ENCODE measurements around the gene FAM135A. TPM values are rescaled to one million over a fixed set of nuclear protein-coding genes. Genes with fewer than 3 reads are reported as not detected.
A peak's percentile ranks its signal among the peaks of the same experiment; 100 is the strongest.

The FAM135A gene
- total and polyA plus RNA-seq, 4 experiments from 2014 or later, result 1.4 to 14.5 (median 7.1) TPM

DNA sequence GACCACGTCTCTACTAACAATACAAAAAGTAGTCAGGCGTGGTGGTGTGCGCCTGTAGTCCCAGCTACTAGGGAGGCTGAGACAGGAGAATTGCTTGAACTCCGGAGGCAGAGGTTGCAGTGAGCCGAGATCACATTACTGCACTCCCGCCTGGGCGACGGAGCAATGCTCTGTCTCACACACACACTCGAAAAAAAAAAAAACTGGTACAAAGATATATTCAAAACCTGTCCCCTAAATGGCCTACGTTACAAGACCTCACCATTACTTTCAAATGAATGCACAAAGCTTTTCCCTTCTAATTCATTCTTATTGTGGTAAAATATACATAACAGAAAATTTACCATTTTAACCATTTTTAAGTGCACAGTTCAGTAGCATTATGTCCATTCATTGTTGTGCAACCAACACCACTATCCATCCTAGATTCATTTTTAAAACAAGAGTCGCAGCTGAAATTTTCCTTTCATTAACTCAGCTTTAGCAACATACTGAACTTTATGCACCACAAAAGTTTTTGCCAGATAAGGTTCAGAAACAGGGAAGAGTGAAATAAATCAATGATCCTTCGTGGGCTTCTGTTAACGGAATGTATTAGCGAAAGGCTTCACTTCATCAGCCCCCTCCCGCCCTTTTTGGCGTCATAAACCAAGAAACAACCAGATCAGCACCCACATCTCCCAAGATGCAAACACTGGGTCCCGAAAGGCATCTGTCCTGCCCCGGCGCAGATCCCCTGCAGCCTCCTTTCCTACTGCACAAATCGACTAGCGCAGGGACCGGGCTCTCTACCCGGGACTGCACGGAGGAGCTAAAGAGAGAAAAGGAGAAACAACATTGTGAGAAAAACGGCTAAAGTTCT lies 825 bp upstream of the FAM135A start:
- POLR2A ChIA-PET (ENCODE audit: partially characterized antibody), result interaction anchor here (0.8 to 3.1 kb wide), 5 partner anchors 16 to 258 kb away, joined by 3 to 17 read pairs (median 4); partner anchors contain the start of genes SDHAF4 and SMAP1
- no peaks in the 10 kb centered on the region for H3K9me3 ChIP-seq (ENCODE audit: control insufficient read depth in 1 of 2, low read length in 2 of 2)
- peaks cover 13 to 26% (median 20%) of the 10 kb centered on the region in 4 donors for H3K4me1 Mint-ChIP-seq
- peak overlapping the region; percentile 56 for H3K27ac ChIP-seq (ENCODE audit: low read depth, low read length)
- intact Hi-C loops (cut with micrococcal nuclease), result loop anchor here (1.0 to 10.0 kb wide), 7 partner anchors 40 to 872 kb away; partner anchors contain the start of genes LMBRD1, OGFRL1, SDHAF4 and SMAP1
- H3K36me3 Mint-ChIP-seq, result peaks cover 5 to 11% of the 10 kb centered on the region in 2 donors
- H3K27me3 ChIP-seq (ENCODE audit: insufficient read depth, low read length), result no peaks in the 10 kb centered on the region
- CTCF ChIA-PET (ENCODE audit: partially characterized antibody), result interaction anchor here (1.5 to 2.2 kb wide), 4 partner anchors 13 to 295 kb away, joined by 5 to 7 read pairs (median 5); no protein-coding TSS in a partner anchor
- peaks cover 0 to 2% of the 10 kb centered on the region in 2 donors for H3K27me3 Mint-ChIP-seq
- H3K9me3 Mint-ChIP-seq, result peaks cover 0 to 2% (median 0%) of the 10 kb centered on the region in 8 donors
- H3K4me1 ChIP-seq (ENCODE audit: insufficient read depth, low read length), result peaks cover 17% of the 10 kb centered on the region
- peak overlapping the region; percentile 59 to 62 for H3K4me3 ChIP-seq (ENCODE audit: low read length in 2 of 2)
- no peak for DNase-seq
- peak overlapping the region; percentile 91 to 97 (median 94) for H3K4me3 Mint-ChIP-seq
- no peaks in the 10 kb centered on the region for H3K36me3 ChIP-seq (ENCODE audit: insufficient read depth, low read length)
- peak overlapping the region; percentile 88 to 96 (median 92) for H3K27ac Mint-ChIP-seq

GRCh38 chr6:70413992-70414494 lies 735 bp downstream of the FAM135A start:
- Mint-ChIP-seq H3K27me3 (peaks cover 0 to 2% of the 10 kb centered on the region in 2 donors), H3K36me3 (peaks cover 5 to 11% of the 10 kb centered on the region in 2 donors), H3K9me3 (peaks cover 0 to 2% (median 0%) of the 10 kb centered on the region in 8 donors), H3K4me1 (peaks cover 13 to 26% (median 20%) of the 10 kb centered on the region in 4 donors), H3K27ac (peak overlapping the region; percentile 84 to 93 (median 90)), H3K4me3 (peak overlapping the region; percentile 93 to 97 (median 95))
- Histone ChIP-seq H3K27ac (ENCODE audit: low read depth, low read length) (peak overlapping the region; percentile 56), H3K9me3 (ENCODE audit: control insufficient read depth in 1 of 2, low read length in 2 of 2) (no peaks in the 10 kb centered on the region), H3K4me1 (ENCODE audit: insufficient read depth, low read length) (peaks cover 17% of the 10 kb centered on the region), H3K36me3 (ENCODE audit: insufficient read depth, low read length) (no peaks in the 10 kb centered on the region), H3K4me3 (ENCODE audit: low read length in 2 of 2) (peak overlapping the region; percentile 59 to 62), H3K27me3 (ENCODE audit: insufficient read depth, low read length) (no peaks in the 10 kb centered on the region)
- intact Hi-C loops (cut with micrococcal nuclease), result loop anchor here (1.0 to 10.0 kb wide), 7 partner anchors 42 to 871 kb away; partner anchors contain the start of genes LMBRD1, OGFRL1, SDHAF4 and SMAP1
- POLR2A ChIA-PET (ENCODE audit: partially characterized antibody), result interaction anchor here (1.1 to 3.1 kb wide), 2 partner anchors 43 to 254 kb away, joined by 3 to 17 read pairs; partner anchors contain the start of gene SMAP1
- CTCF ChIA-PET (ENCODE audit: partially characterized antibody), result interaction anchor here (0.7 to 1.8 kb wide), 4 partner anchors 11 to 254 kb away, joined by 3 to 5 read pairs (median 4); no protein-coding TSS in a partner anchor
- DNase-seq, result peak in 4 of 5 donors; percentile 5 to 14 (median 12)

DNA sequence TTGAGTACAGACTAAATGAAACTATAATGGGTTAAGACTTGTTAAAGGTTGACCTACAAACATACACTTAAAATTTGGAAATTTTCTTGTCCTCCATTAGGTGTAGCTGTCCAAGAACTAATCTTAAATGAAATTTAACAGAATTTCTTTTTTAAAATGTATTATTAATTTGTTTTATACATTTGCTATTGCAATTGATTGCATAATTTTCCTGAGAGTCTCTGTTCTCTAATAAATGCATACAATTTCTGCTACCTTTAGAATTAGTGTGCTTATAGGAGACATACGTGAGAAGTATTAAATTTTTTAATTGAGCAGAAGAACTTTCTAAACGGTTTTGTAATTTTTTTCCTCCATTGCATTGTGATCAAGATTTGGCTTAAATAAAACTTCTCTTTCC lies 1.5 kb downstream of the FAM135A start:
- ChIA-PET POLR2A (ENCODE audit: partially characterized antibody) (interaction anchor here (3.1 kb wide), 1 partner anchor 253 kb away, joined by 17 read pairs; the partner anchor contains the start of gene SMAP1), CTCF (ENCODE audit: partially characterized antibody) (interaction anchor here (0.7 to 1.0 kb wide), 2 partner anchors 45 to 54 kb away, joined by 3 read pairs; no protein-coding TSS in a partner anchor)
- Histone ChIP-seq H3K27ac (ENCODE audit: low read depth, low read length) (no peak overlapping the region), H3K36me3 (ENCODE audit: insufficient read depth, low read length) (no peaks in the 10 kb centered on the region), H3K27me3 (ENCODE audit: insufficient read depth, low read length) (no peaks in the 10 kb centered on the region), H3K4me1 (ENCODE audit: insufficient read depth, low read length) (peaks cover 17% of the 10 kb centered on the region), H3K9me3 (ENCODE audit: control insufficient read depth in 1 of 2, low read length in 2 of 2) (no peaks in the 10 kb centered on the region), H3K4me3 (ENCODE audit: low read length in 2 of 2) (no peak overlapping the region)
- Mint-ChIP-seq H3K4me3 (peak overlapping the region; percentile 93 to 97 (median 95)), H3K27me3 (no peaks in the 10 kb centered on the region), H3K9me3 (peaks cover 0 to 2% (median 0%) of the 10 kb centered on the region in 8 donors), H3K4me1 (peaks cover 13 to 26% (median 20%) of the 10 kb centered on the region in 4 donors), H3K36me3 (peaks cover 9 to 14% of the 10 kb centered on the region in 2 donors), H3K27ac (peak overlapping the region in 3 of 7 donors; percentile 31 to 92 (median 38))
- no peak for DNase-seq
- intact Hi-C loops (cut with micrococcal nuclease), result loop anchor here (5.0 to 10.0 kb wide), 3 partner anchors 43 to 870 kb away; partner anchors contain the start of gene OGFRL1

DNA sequence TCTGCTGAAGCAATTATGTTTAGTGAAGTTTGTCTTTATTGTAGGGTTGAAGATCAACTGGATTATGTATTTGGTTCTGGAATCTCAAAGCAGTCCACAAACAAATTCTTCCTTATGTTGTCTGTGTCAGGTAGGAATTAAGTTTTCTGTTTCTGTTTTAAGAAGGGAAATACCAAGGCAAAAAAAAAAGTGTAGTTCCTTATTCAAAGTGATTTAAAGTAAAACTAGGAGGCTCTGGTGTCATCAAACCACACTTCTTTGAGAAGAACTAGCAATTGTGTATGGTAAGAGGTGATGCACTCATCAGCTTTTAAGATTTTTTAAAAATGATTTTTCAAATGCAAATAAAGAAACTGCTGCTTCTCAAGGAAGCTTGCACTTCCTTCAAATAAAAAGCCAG lies 1.9 kb downstream of the FAM135A start:
- no peak for DNase-seq
- Histone ChIP-seq H3K27me3 (ENCODE audit: insufficient read depth, low read length) (no peaks in the 10 kb centered on the region), H3K36me3 (ENCODE audit: insufficient read depth, low read length) (no peaks in the 10 kb centered on the region), H3K9me3 (ENCODE audit: control insufficient read depth in 1 of 2, low read length in 2 of 2) (no peaks in the 10 kb centered on the region), H3K4me3 (ENCODE audit: low read length in 2 of 2) (no peak overlapping the region), H3K27ac (ENCODE audit: low read depth, low read length) (no peak overlapping the region), H3K4me1 (ENCODE audit: insufficient read depth, low read length) (peaks cover 17% of the 10 kb centered on the region)
- Mint-ChIP-seq H3K36me3 (peaks cover 9 to 14% of the 10 kb centered on the region in 2 donors), H3K27me3 (no peaks in the 10 kb centered on the region), H3K27ac (peak overlapping the region in 1 of 7 donors; percentile 22), H3K9me3 (peaks cover 0 to 2% (median 0%) of the 10 kb centered on the region in 8 donors), H3K4me3 (peak overlapping the region in 5 of 8 donors; percentile 1 to 60 (median 36)), H3K4me1 (peaks cover 13 to 26% (median 20%) of the 10 kb centered on the region in 4 donors)
- intact Hi-C loops (cut with micrococcal nuclease), result loop anchor here (10.0 kb wide), 1 partner anchor 870 kb away; the partner anchor contains the start of gene OGFRL1
- POLR2A ChIA-PET (ENCODE audit: partially characterized antibody), result interaction anchor here (3.1 kb wide), 1 partner anchor 253 kb away, joined by 17 read pairs; the partner anchor contains the start of gene SMAP1
- CTCF ChIA-PET (ENCODE audit: partially characterized antibody), result interaction anchor here (1.0 kb wide), 1 partner anchor 45 kb away, joined by 3 read pairs; no protein-coding TSS in a partner anchor

DNA sequence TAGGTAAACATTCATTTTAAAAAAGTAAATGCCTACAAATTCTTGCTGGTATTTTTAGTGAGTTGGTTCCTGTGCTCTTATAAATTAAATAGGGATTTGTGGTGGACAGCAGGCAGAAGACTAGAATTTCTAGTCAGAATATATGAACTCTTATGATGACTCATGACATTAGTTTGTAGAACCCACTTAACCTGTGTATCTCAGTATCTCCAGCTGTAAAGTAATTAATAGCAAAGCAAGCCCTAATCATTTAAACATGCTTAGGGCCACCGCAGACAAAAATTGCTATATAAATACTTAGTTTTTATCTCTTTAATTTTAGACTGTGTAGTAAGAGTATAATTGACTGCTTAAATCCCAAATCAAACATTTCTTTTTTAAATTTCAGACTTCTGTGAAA lies 2.4 kb downstream of the FAM135A start:
- Histone ChIP-seq H3K27me3 (ENCODE audit: insufficient read depth, low read length) (no peaks in the 10 kb centered on the region), H3K36me3 (ENCODE audit: insufficient read depth, low read length) (no peaks in the 10 kb centered on the region), H3K9me3 (ENCODE audit: control insufficient read depth in 1 of 2, low read length in 2 of 2) (no peaks in the 10 kb centered on the region), H3K4me3 (ENCODE audit: low read length in 2 of 2) (no peak overlapping the region), H3K27ac (ENCODE audit: low read depth, low read length) (no peak overlapping the region), H3K4me1 (ENCODE audit: insufficient read depth, low read length) (peaks cover 17% of the 10 kb centered on the region)
- Mint-ChIP-seq H3K9me3 (peaks cover 0 to 2% (median 0%) of the 10 kb centered on the region in 8 donors), H3K27ac (peak overlapping the region in 1 of 7 donors; percentile 22), H3K4me1 (peaks cover 13 to 26% (median 20%) of the 10 kb centered on the region in 4 donors), H3K36me3 (peaks cover 9 to 14% of the 10 kb centered on the region in 2 donors), H3K4me3 (no peak overlapping the region), H3K27me3 (no peaks in the 10 kb centered on the region)
- CTCF ChIA-PET (ENCODE audit: partially characterized antibody), result no interaction called here
- POLR2A ChIA-PET (ENCODE audit: partially characterized antibody), result interaction anchor here (3.1 kb wide), 1 partner anchor 252 kb away, joined by 17 read pairs; the partner anchor contains the start of gene SMAP1
- intact Hi-C loops (cut with micrococcal nuclease), result loop anchor here (10.0 kb wide), 1 partner anchor 869 kb away; the partner anchor contains the start of gene OGFRL1
- DNase-seq, result no peak

GRCh38 chr6:70421509-70421908 lies 8.2 kb downstream of the FAM135A start:
- H3K27me3 Mint-ChIP-seq, result no peaks in the 10 kb centered on the region
- peaks cover 4 to 23% of the 10 kb centered on the region in 2 donors for H3K36me3 Mint-ChIP-seq
- no peaks in the 10 kb centered on the region for H3K27me3 ChIP-seq (ENCODE audit: insufficient read depth, low read length)
- H3K27ac ChIP-seq (ENCODE audit: low read depth, low read length), result no peak overlapping the region
- CTCF ChIA-PET (ENCODE audit: partially characterized antibody), result interaction anchor here (1.0 to 1.9 kb wide), 2 partner anchors 52 to 265 kb away, joined by 4 to 6 read pairs; no protein-coding TSS in a partner anchor
- no peak overlapping the region for H3K4me3 Mint-ChIP-seq
- no peak overlapping the region for H3K27ac Mint-ChIP-seq
- no peaks in the 10 kb centered on the region for H3K4me1 ChIP-seq (ENCODE audit: insufficient read depth, low read length)
- DNase-seq, result no peak
- POLR2A ChIA-PET (ENCODE audit: partially characterized antibody), result no interaction called here
- peaks cover 0 to 2% (median 0%) of the 10 kb centered on the region in 4 donors for H3K4me1 Mint-ChIP-seq
- intact Hi-C loops (cut with micrococcal nuclease), result no loop called here
- H3K4me3 ChIP-seq (ENCODE audit: low read length in 2 of 2), result no peak overlapping the region
- no peaks in the 10 kb centered on the region for H3K9me3 ChIP-seq (ENCODE audit: control insufficient read depth in 1 of 2, low read length in 2 of 2)
- H3K36me3 ChIP-seq (ENCODE audit: insufficient read depth, low read length), result no peaks in the 10 kb centered on the region
- peaks cover 0 to 1% (median 0%) of the 10 kb centered on the region in 8 donors for H3K9me3 Mint-ChIP-seq
